Measurements from ENCODE around the gene AOC1. TPM values are rescaled to one million over a fixed set of nuclear protein-coding genes. Genes with fewer than 3 reads are reported as not detected.

Gene AOC1
- polyA plus RNA-seq, 3 donors from 2014 or later: not detected

- no peak for DNase-seq
- no peak overlapping the region for H3K27ac Mint-ChIP-seq
Measured at GRCh38 chr7:150846291-150847115, 5.8 kb upstream of the AOC1 start.

DNA sequence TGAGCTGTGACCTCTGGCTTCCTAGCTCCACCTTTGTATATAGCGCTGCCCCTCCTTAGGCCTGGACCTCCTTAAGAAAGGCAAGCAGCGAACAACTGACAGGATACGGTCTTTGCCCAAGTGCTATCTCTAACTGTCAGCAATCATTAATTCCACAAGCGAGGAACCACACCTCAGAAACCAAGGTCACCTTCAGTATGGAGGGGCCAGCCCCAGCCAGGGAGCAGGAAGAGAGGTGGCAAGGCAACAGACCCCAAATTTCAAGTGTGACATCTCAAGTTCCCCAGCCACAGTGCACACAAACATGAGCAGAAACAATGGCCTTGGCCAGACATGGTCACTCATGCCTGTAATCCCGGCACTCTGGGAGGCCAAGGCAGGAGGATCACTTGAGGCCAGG, 4.8 kb upstream of the AOC1 start:
- Mint-ChIP-seq H3K27me3 (ENCODE audit: low read depth in 3 of 3) (peaks cover 2 to 10% (median 3%) of the 10 kb centered on the region in 3 donors), H3K36me3 (no peaks in the 10 kb centered on the region), H3K4me1 (no peaks in the 10 kb centered on the region), H3K27ac (no peak overlapping the region), H3K4me3 (no peak overlapping the region), H3K9me3 (no peaks in the 10 kb centered on the region)
- no peak for DNase-seq

More at GRCh38 chr7:150846291-150847115, 5.8 kb upstream of the AOC1 start:
- no peaks in the 10 kb centered on the region for H3K9me3 Mint-ChIP-seq
- H3K4me3 Mint-ChIP-seq: no peak overlapping the region
- H3K27me3 Mint-ChIP-seq (ENCODE audit: low read depth in 3 of 3): peaks cover 0 to 6% (median 4%) of the 10 kb centered on the region in 3 donors
- no peaks in the 10 kb centered on the region for H3K4me1 Mint-ChIP-seq
- no peaks in the 10 kb centered on the region for H3K36me3 Mint-ChIP-seq

GRCh38 chr7:150848111-150848510, 4.2 kb upstream of the AOC1 start:
- Mint-ChIP-seq H3K4me1 (no peaks in the 10 kb centered on the region), H3K27me3 (ENCODE audit: low read depth in 3 of 3) (peaks cover 2 to 10% (median 7%) of the 10 kb centered on the region in 3 donors), H3K9me3 (no peaks in the 10 kb centered on the region), H3K4me3 (no peak overlapping the region), H3K36me3 (no peaks in the 10 kb centered on the region), H3K27ac (no peak overlapping the region)
- no peak for DNase-seq

DNA sequence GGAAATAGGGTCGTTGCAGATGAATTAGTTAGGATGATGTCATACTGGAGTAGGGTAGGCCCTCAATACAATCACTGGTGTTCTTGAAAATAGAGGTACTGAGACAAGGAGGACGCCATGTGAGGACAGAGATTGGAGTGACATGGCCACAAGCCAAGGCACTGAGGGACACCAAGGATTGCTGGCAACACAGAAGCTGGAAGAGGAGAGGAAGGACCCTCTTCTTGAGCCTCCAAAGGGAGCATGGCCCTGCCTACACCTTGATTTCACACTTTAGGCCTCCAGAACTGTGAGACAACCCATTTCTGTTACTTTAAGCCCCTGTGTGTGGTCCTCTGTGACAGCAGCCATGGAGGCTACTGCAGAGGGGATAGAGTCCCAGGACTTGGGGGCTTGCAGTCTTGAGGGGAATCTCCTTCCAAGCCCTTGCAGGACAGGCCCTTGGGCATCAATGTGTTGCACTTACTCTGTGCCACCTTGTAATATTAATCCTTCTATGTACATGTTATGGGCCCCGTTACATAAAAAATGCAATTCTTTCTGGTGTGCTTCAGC, 3.7 kb upstream of the AOC1 start:
- Mint-ChIP-seq H3K4me1 (no peaks in the 10 kb centered on the region), H3K36me3 (no peaks in the 10 kb centered on the region), H3K27me3 (ENCODE audit: low read depth in 3 of 3) (peaks cover 2 to 10% (median 7%) of the 10 kb centered on the region in 3 donors), H3K4me3 (no peak overlapping the region), H3K9me3 (no peaks in the 10 kb centered on the region), H3K27ac (no peak overlapping the region)
- no peak for DNase-seq

GRCh38 chr7:150849204-150849775, 3.0 kb upstream of the AOC1 start:
- Mint-ChIP-seq H3K27ac (no peak overlapping the region), H3K4me1 (no peaks in the 10 kb centered on the region), H3K27me3 (ENCODE audit: low read depth in 3 of 3) (peaks cover 2 to 11% (median 10%) of the 10 kb centered on the region in 3 donors), H3K36me3 (no peaks in the 10 kb centered on the region), H3K9me3 (no peaks in the 10 kb centered on the region), H3K4me3 (no peak overlapping the region)
- DNase-seq: no peak

- no peaks in the 10 kb centered on the region for H3K9me3 Mint-ChIP-seq
Measured at GRCh38 chr7:150850273-150850672, 2.0 kb upstream of the AOC1 start.

GRCh38 chr7:150851492-150852370, 586 bp upstream of the AOC1 start:
- H3K4me3 Mint-ChIP-seq: no peak overlapping the region
- H3K4me1 Mint-ChIP-seq: no peaks in the 10 kb centered on the region
- no peak for DNase-seq
- H3K9me3 Mint-ChIP-seq: no peaks in the 10 kb centered on the region
- no peaks in the 10 kb centered on the region for H3K36me3 Mint-ChIP-seq
- H3K27me3 Mint-ChIP-seq (ENCODE audit: low read depth in 3 of 3): peaks cover 2 to 14% (median 10%) of the 10 kb centered on the region in 3 donors
- no peak overlapping the region for H3K27ac Mint-ChIP-seq

More at GRCh38 chr7:150850273-150850672, 2.0 kb upstream of the AOC1 start:
- H3K27me3 Mint-ChIP-seq (ENCODE audit: low read depth in 3 of 3): peaks cover 2 to 12% (median 10%) of the 10 kb centered on the region in 3 donors
- no peaks in the 10 kb centered on the region for H3K4me1 Mint-ChIP-seq
- no peak for DNase-seq
- no peaks in the 10 kb centered on the region for H3K36me3 Mint-ChIP-seq
- no peak overlapping the region for H3K27ac Mint-ChIP-seq
- no peak overlapping the region for H3K4me3 Mint-ChIP-seq

- H3K27me3 Mint-ChIP-seq (ENCODE audit: low read depth in 3 of 3): peaks cover 2 to 12% (median 6%) of the 10 kb centered on the region in 3 donors
- H3K9me3 Mint-ChIP-seq: no peaks in the 10 kb centered on the region
- no peak for DNase-seq
- H3K4me1 Mint-ChIP-seq: no peaks in the 10 kb centered on the region
- no peak overlapping the region for H3K27ac Mint-ChIP-seq
- H3K4me3 Mint-ChIP-seq: no peak overlapping the region
- no peaks in the 10 kb centered on the region for H3K36me3 Mint-ChIP-seq
Measured at GRCh38 chr7:150854066-150855000, 2.0 kb downstream of the AOC1 start.

DNA sequence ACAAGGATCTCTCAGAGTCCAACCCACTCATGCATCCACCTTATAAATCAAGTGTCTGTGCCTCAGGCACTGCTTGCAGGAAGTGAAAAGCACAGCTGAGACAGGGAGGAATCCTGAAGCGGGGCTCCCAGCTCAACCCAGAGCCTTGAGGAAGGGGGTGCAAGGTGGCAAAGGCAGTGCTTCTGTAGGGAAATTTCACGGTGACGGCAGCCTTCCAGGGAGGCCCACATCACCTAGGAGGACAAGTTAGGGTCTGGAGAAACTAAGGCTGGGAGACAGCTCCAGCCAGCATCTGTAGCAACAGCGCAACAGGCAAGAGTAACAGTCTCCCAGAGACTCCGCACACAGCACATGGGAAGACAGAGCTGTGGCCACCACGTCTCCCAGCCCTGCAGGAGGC, 2.7 kb downstream of the AOC1 start:
- Mint-ChIP-seq H3K27ac (no peak overlapping the region), H3K9me3 (no peaks in the 10 kb centered on the region), H3K36me3 (no peaks in the 10 kb centered on the region), H3K4me3 (no peak overlapping the region), H3K4me1 (no peaks in the 10 kb centered on the region), H3K27me3 (ENCODE audit: low read depth in 3 of 3) (peaks cover 2 to 12% (median 4%) of the 10 kb centered on the region in 3 donors)
- DNase-seq: no peak

- no peaks in the 10 kb centered on the region for H3K9me3 Mint-ChIP-seq
- peaks cover 2 to 14% (median 4%) of the 10 kb centered on the region in 3 donors for H3K27me3 Mint-ChIP-seq (ENCODE audit: low read depth in 3 of 3)
- no peak overlapping the region for H3K4me3 Mint-ChIP-seq
- H3K27ac Mint-ChIP-seq: no peak overlapping the region
- no peak for DNase-seq
- no peaks in the 10 kb centered on the region for H3K4me1 Mint-ChIP-seq
- no peaks in the 10 kb centered on the region for H3K36me3 Mint-ChIP-seq
Measured at GRCh38 chr7:150855476-150856302, 3.4 kb downstream of the AOC1 start.

DNA sequence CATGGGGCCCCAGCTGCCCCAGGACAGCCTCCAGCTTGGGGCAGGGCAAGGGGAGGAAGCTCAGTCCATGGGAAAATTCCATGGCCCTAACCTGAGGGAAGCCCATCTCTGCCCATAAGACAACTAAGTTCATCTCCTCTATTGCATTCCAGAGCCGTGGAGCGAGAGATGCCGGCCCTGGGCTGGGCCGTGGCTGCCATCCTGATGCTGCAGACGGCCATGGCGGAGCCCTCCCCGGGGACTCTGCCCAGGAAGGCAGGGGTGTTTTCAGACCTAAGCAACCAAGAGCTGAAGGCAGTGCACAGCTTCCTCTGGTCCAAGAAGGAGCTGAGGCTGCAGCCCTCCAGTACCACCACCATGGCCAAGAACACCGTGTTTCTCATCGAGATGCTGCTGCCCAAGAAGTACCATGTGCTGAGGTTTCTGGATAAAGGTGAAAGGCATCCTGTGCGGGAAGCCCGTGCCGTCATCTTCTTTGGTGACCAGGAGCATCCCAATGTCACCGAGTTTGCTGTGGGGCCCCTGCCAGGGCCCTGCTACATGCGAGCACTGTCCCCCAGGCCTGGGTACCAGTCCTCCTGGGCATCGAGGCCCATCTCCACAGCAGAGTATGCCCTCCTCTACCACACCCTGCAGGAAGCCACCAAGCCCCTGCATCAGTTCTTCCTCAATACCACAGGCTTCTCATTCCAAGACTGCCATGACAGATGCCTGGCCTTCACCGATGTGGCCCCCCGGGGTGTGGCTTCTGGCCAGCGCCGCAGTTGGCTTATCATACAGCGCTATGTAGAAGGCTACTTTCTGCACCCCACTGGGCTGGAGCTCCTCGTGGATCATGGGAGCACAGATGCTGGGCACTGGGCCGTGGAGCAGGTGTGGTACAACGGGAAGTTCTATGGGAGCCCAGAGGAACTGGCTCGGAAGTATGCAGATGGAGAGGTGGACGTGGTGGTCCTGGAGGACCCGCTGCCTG, 4.3 kb downstream of the AOC1 start:
- Mint-ChIP-seq H3K4me1 (no peaks in the 10 kb centered on the region), H3K27me3 (ENCODE audit: low read depth in 3 of 3) (peaks cover 2 to 15% (median 5%) of the 10 kb centered on the region in 3 donors), H3K9me3 (no peaks in the 10 kb centered on the region), H3K4me3 (no peak overlapping the region), H3K27ac (no peak overlapping the region), H3K36me3 (no peaks in the 10 kb centered on the region)
- DNase-seq: no peak

Measured in immature natural killer cell (primary cell).